Endometrium (tissue), 2 donors: Measurements from ENCODE around the gene IL17A.
"Not testable (repeated sequence)": the region's sequence is repeated elsewhere in the genome, so short reads cannot be mapped to it uniquely, and the experiment has no call there.

Source experiments
- FAIRE-seq: peaks from 2 replicates; lab custom pipeline; 2012; peaks lifted over from hg19 to GRCh38; lab: Jason Lieb, UNC
- donor health status: control.
- donor health status: control.

IL17A gene

GRCh38 chr6:52164319-52165094, 21.7 kb upstream of the IL17A start:
- no peak for FAIRE-seq

- no peak for FAIRE-seq
Observed at GRCh38 chr6:52167267-52167666, 18.9 kb upstream of the IL17A start.

- not testable (repeated sequence) for FAIRE-seq
Observed at GRCh38 chr6:52168351-52168750, 17.8 kb upstream of the IL17A start.

GRCh38 chr6:52174118-52174517, 12.1 kb upstream of the IL17A start:
- no peak for FAIRE-seq

- no peak for FAIRE-seq
Observed at GRCh38 chr6:52176550-52176949, 9.6 kb upstream of the IL17A start.

GRCh38 chr6:52177961-52178360, 8.2 kb upstream of the IL17A start:
- no peak for FAIRE-seq

- no peak for FAIRE-seq
Observed at GRCh38 chr6:52180787-52181558, 5.2 kb upstream of the IL17A start.

GRCh38 chr6:52183131-52183713, 3.0 kb upstream of the IL17A start:
- FAIRE-seq: no peak

- FAIRE-seq: no peak
Observed at GRCh38 chr6:52186480-52186879, 305 bp downstream of the IL17A start.

GRCh38 chr6:52187098-52187497, 923 bp downstream of the IL17A start:
- no peak for FAIRE-seq

GRCh38 chr6:52189974-52190373, 3.8 kb downstream of the IL17A start:
- FAIRE-seq: no peak

- FAIRE-seq: no peak
Observed at GRCh38 chr6:52190409-52190808, 4.2 kb downstream of the IL17A start.

- FAIRE-seq: no peak
Observed at GRCh38 chr6:52191824-52192223, 5.6 kb downstream of the IL17A start.

GRCh38 chr6:52195886-52196285, 9.7 kb downstream of the IL17A start:
- FAIRE-seq: no peak

GRCh38 chr6:52200088-52200487, 13.9 kb downstream of the IL17A start:
- not testable (repeated sequence) for FAIRE-seq

GRCh38 chr6:52201046-52201445, 14.9 kb downstream of the IL17A start:
- no peak for FAIRE-seq

GRCh38 chr6:52201493-52201892, 15.3 kb downstream of the IL17A start:
- no peak for FAIRE-seq

GRCh38 chr6:52207066-52207465, 20.9 kb downstream of the IL17A start:
- no peak for FAIRE-seq

- no peak for FAIRE-seq
Observed at GRCh38 chr6:52208612-52209011, 22.4 kb downstream of the IL17A start.

- no peak for FAIRE-seq
Observed at GRCh38 chr6:52209770-52210169, 23.6 kb downstream of the IL17A start.

- FAIRE-seq: no peak
Observed at GRCh38 chr6:52210227-52210626, 24.1 kb downstream of the IL17A start.

- FAIRE-seq: no peak
Observed at GRCh38 chr6:52213127-52213526, 27.0 kb downstream of the IL17A start.

GRCh38 chr6:52215787-52216186, 29.6 kb downstream of the IL17A start:
- FAIRE-seq: no peak
